CD8-positive, alpha-beta memory T cell (primary cell): ENCODE results near the gene AZU1. TPM values are rescaled to one million over a fixed set of nuclear protein-coding genes. Genes with fewer than 3 reads are reported as not detected.

Source experiments
- CTCF ChIA-PET: fragments of 350-600 bp; sonication (Branson Sonifier 250); formaldehyde crosslinking; loops from one replicate; lab custom pipeline; 2021; ENCODE audit warnings: antibody characterized with exemption; lab: Charles Lee
- POLR2A ChIA-PET: fragments of 350-600 bp; sonication (Branson Sonifier 250); formaldehyde crosslinking; loops from one replicate; lab custom pipeline; 2021; ENCODE audit warnings: antibody characterized with exemption; lab: Charles Lee
- DNase-seq, 5 donors: peaks; one replicate each; pipeline versions ENCODE4 v3.0.0 to v3.0.0-alpha.2; 2020 to 2022; ENCODE audit warnings: mixed read lengths in 1 of 5
- H3K27ac ChIP-seq: one replicate; pipeline ENCODE4 v1.7.0; 2013; ENCODE audit warnings: low read depth, mild to moderate bottlenecking, low read length, moderate library complexity
- H3K27me3 ChIP-seq: 2 replicates; pipeline ENCODE4 v1.7.0; 2013; ENCODE audit warnings: low read length, mild to moderate bottlenecking; ENCODE audit not compliant: insufficient read depth, poor library complexity, severe bottlenecking
- H3K36me3 ChIP-seq: 2 replicates; pipeline ENCODE4 v1.7.0; 2013; ENCODE audit warnings: mild to moderate bottlenecking, low read length, moderate library complexity; ENCODE audit not compliant: insufficient read depth
- H3K4me1 ChIP-seq: 2 replicates; pipeline ENCODE4 v1.7.0; 2013; ENCODE audit warnings: mild to moderate bottlenecking, low read length, moderate library complexity; ENCODE audit not compliant: insufficient read depth
- H3K4me3 ChIP-seq: 2 replicates; pipeline ENCODE4 v1.7.0; 2013; ENCODE audit warnings: mild to moderate bottlenecking, low read length
- H3K9me3 ChIP-seq: 2 replicates; pipeline ENCODE4 v1.7.0; 2013; ENCODE audit warnings: mild to moderate bottlenecking, low read length
- H3K27ac Mint-ChIP-seq, 8 donors: one replicate each; pipeline ENCODE4 v1.8.0; 2020 to 2021; ENCODE audit warnings: mixed read lengths in 8 of 8, mild to moderate bottlenecking in 6 of 8, inconsistent platforms in 3 of 8, moderate library complexity in 3 of 8
- H3K27me3 Mint-ChIP-seq, 2 donors: one replicate each; pipeline ENCODE4 v1.8.0; 2020 to 2021; ENCODE audit warnings: mixed read lengths in 2 of 2, mild to moderate bottlenecking in 1 of 2, moderate library complexity in 1 of 2
- H3K36me3 Mint-ChIP-seq, 3 donors: one replicate each; pipeline ENCODE4 v1.8.0; 2020 to 2021; ENCODE audit warnings: mixed read lengths in 3 of 3, inconsistent platforms in 1 of 3, mild to moderate bottlenecking in 1 of 3
- H3K4me1 Mint-ChIP-seq, 3 donors: one replicate each; pipeline ENCODE4 v1.8.0; 2020 to 2021; ENCODE audit warnings: mixed read lengths in 3 of 3, inconsistent platforms in 1 of 3, mild to moderate bottlenecking in 1 of 3
- H3K4me3 Mint-ChIP-seq, 7 donors: one replicate each; pipeline ENCODE4 v1.8.0; 2020 to 2021; ENCODE audit warnings: mixed read lengths in 7 of 7, mild to moderate bottlenecking in 6 of 7, moderate library complexity in 4 of 7, inconsistent platforms in 2 of 7
- H3K9me3 Mint-ChIP-seq, 5 donors: one replicate each; pipeline ENCODE4 v1.8.0; 2020 to 2022; ENCODE audit warnings: mixed read lengths in 5 of 5, mild to moderate bottlenecking in 3 of 5, moderate library complexity in 2 of 5, inconsistent platforms in 1 of 5
- polyA plus RNA-seq: library from polyadenylated mRNA; unstranded; fragments of 300-500 nt; fragmentation: Illumina TruSeq; gene quantifications from one replicate; pipeline ENCODE4 v1.2.3, GENCODE V29; 2021
- total RNA-seq, 2 experiments: library from RNA; stranded (reverse); gene quantifications; one replicate each; pipeline ENCODE4 v1.2.3, GENCODE V29; 2021

AZU1 gene
- total and polyA plus RNA-seq, 3 experiments from 2014 or later, result not detected

GRCh38 chr19:868458-869244, 41.0 kb downstream of the AZU1 start:
- Histone ChIP-seq H3K36me3 (peaks cover 8% of the 10 kb centered on the region), H3K9me3 (no peaks in the 10 kb centered on the region), H3K27ac (no peak overlapping the region), H3K4me3 (no peak overlapping the region), H3K27me3 (no peaks in the 10 kb centered on the region), H3K4me1 (peaks cover 19% of the 10 kb centered on the region)
- peaks cover 0 to 5% of the 10 kb centered on the region in 2 donors for H3K27me3 Mint-ChIP-seq
- peaks cover 13 to 25% (median 21%) of the 10 kb centered on the region in 3 donors for H3K4me1 Mint-ChIP-seq
- no peak for DNase-seq
- POLR2A ChIA-PET, result no interaction called here
- peaks cover 0 to 32% (median 4%) of the 10 kb centered on the region in 3 donors for H3K36me3 Mint-ChIP-seq
- no peak overlapping the region for H3K4me3 Mint-ChIP-seq
- no peaks in the 10 kb centered on the region for H3K9me3 Mint-ChIP-seq
- no peak overlapping the region for H3K27ac Mint-ChIP-seq
- CTCF ChIA-PET, result interaction anchor here (1.0 to 6.3 kb wide), 2 partner anchors 12 to 52 kb away, joined by 4 to 107 read pairs; partner anchors contain the start of gene KISS1R

DNA sequence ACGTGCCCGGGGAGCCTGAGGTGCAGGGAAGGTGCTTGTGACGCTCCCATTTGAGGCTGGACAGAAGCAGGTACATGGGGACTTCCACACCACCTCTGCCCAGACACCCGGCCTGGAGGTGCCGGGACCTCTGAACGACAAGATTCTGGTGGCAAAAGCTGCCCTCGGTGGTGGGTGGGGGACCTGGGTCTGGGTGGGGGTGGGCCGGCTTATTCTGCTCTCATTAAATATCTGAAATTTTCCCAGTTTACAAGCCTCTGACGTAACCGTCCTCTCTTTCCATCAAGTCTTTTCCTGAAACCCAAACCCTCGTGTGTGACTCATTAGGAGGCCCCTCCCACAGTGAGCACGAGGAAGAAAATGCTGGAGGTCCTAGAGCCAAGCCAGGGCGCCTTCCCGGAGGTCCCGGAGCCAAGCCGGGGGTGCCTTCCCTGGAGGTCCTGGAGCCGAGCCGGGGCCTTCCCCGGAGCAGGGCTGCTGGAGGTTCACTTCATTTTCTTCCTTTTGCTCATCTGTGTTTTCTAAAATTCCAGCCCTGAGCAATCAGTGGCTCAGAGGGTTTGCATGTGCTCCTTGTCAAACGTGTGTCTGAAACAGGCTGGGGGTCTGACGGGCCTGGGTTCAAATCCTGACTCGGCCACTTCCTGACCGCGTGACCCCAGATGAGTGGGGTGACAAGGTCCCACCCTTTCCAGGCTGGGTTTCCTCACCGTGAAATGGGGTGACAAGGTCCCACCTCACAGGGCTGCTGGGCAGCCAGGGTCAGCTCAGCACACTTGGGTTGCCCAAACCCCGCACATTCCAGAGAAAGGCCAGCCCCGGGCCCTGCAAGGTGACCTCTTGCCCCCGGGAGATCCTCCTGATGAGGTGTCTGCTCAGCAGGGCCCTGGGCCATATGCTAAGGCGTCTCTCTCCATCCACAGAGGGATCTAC, 41.9 kb downstream of the AZU1 start:
- Histone ChIP-seq H3K27me3 (no peaks in the 10 kb centered on the region), H3K36me3 (peaks cover 8% of the 10 kb centered on the region), H3K4me3 (no peak overlapping the region), H3K9me3 (no peaks in the 10 kb centered on the region), H3K27ac (peak overlapping the region; percentile 16), H3K4me1 (peaks cover 13% of the 10 kb centered on the region)
- Mint-ChIP-seq H3K9me3 (no peaks in the 10 kb centered on the region), H3K4me3 (peak overlapping the region in 1 of 7 donors; percentile 42), H3K27me3 (peaks cover 0 to 5% of the 10 kb centered on the region in 2 donors), H3K36me3 (peaks cover 0 to 32% (median 4%) of the 10 kb centered on the region in 3 donors), H3K4me1 (peaks cover 10 to 20% (median 18%) of the 10 kb centered on the region in 3 donors), H3K27ac (peak overlapping the region in 2 of 8 donors; percentile 63 to 64)
- ChIA-PET POLR2A (no interaction called here), CTCF (interaction anchor here (1.0 to 1.2 kb wide), 2 partner anchors 13 to 114 kb away, joined by 3 to 4 read pairs; partner anchors contain the start of gene WDR18)
- DNase-seq, result no peak

GRCh38 chr19:870314-870713, 42.7 kb downstream of the AZU1 start:
- H3K27me3 ChIP-seq, result no peaks in the 10 kb centered on the region
- no peaks in the 10 kb centered on the region for H3K9me3 ChIP-seq
- ChIA-PET POLR2A (no interaction called here), CTCF (interaction anchor here (1.2 kb wide), 1 partner anchor 114 kb away, joined by 3 read pairs; the partner anchor contains the start of gene WDR18)
- H3K4me1 Mint-ChIP-seq, result peaks cover 10 to 17% (median 16%) of the 10 kb centered on the region in 3 donors
- H3K36me3 Mint-ChIP-seq, result peaks cover 0 to 34% (median 4%) of the 10 kb centered on the region in 3 donors
- peak overlapping the region in 2 of 7 donors; percentile 42 to 58 for H3K4me3 Mint-ChIP-seq
- H3K36me3 ChIP-seq, result peaks cover 8% of the 10 kb centered on the region
- H3K27me3 Mint-ChIP-seq, result peaks cover 0 to 5% of the 10 kb centered on the region in 2 donors
- DNase-seq, result no peak
- peak overlapping the region in 3 of 8 donors; percentile 38 to 64 (median 63) for H3K27ac Mint-ChIP-seq
- no peak overlapping the region for H3K27ac ChIP-seq
- no peak overlapping the region for H3K4me3 ChIP-seq
- no peaks in the 10 kb centered on the region for H3K9me3 Mint-ChIP-seq
- peaks cover 13% of the 10 kb centered on the region for H3K4me1 ChIP-seq

- Mint-ChIP-seq H3K4me1 (peaks cover 10 to 15% (median 14%) of the 10 kb centered on the region in 3 donors), H3K9me3 (no peaks in the 10 kb centered on the region), H3K27ac (peak overlapping the region in 1 of 8 donors; percentile 64), H3K4me3 (no peak overlapping the region), H3K27me3 (peaks cover 0 to 5% of the 10 kb centered on the region in 2 donors), H3K36me3 (peaks cover 0 to 36% (median 4%) of the 10 kb centered on the region in 3 donors)
- DNase-seq, result no peak
- peaks cover 13% of the 10 kb centered on the region for H3K4me1 ChIP-seq
- ChIA-PET POLR2A (no interaction called here), CTCF (interaction anchor here (1.6 kb wide), 1 partner anchor 45 kb away, joined by 5 read pairs; no protein-coding TSS in a partner anchor)
- no peaks in the 10 kb centered on the region for H3K9me3 ChIP-seq
- H3K27me3 ChIP-seq, result no peaks in the 10 kb centered on the region
- no peak overlapping the region for H3K27ac ChIP-seq
- no peak overlapping the region for H3K4me3 ChIP-seq
- H3K36me3 ChIP-seq, result peaks cover 8% of the 10 kb centered on the region
These were observed 43.3 kb downstream of the AZU1 start for GRCh38 chr19:870963-871401.

- H3K4me1 Mint-ChIP-seq, result peaks cover 10 to 15% (median 14%) of the 10 kb centered on the region in 3 donors
- H3K27ac Mint-ChIP-seq, result peak overlapping the region; percentile 54 to 98 (median 88)
- peak overlapping the region; percentile 8 to 88 (median 79) for H3K4me3 Mint-ChIP-seq
- peaks cover 13% of the 10 kb centered on the region for H3K4me1 ChIP-seq
- peaks cover 0 to 42% (median 4%) of the 10 kb centered on the region in 3 donors for H3K36me3 Mint-ChIP-seq
- no peaks in the 10 kb centered on the region for H3K9me3 ChIP-seq
- peaks cover 0 to 5% of the 10 kb centered on the region in 2 donors for H3K27me3 Mint-ChIP-seq
- peak in 2 of 5 donors; percentile 26 to 35 for DNase-seq
- no peaks in the 10 kb centered on the region for H3K27me3 ChIP-seq
- no peak overlapping the region for H3K4me3 ChIP-seq
- ChIA-PET CTCF (interaction anchor here (1.4 to 1.6 kb wide), 3 partner anchors 8 to 112 kb away, joined by 4 to 7 read pairs (median 5); partner anchors contain the start of gene WDR18), POLR2A (interaction anchor here (1.0 to 1.8 kb wide), 4 partner anchors 8 to 37 kb away, joined by 3 to 9 read pairs (median 5); partner anchors contain the start of genes MED16 and RNU6-9)
- H3K9me3 Mint-ChIP-seq, result no peaks in the 10 kb centered on the region
- H3K36me3 ChIP-seq, result peaks cover 8% of the 10 kb centered on the region
- peak overlapping the region; percentile 57 for H3K27ac ChIP-seq
These were observed 44.0 kb downstream of the AZU1 start for GRCh38 chr19:871446-872265.

DNA sequence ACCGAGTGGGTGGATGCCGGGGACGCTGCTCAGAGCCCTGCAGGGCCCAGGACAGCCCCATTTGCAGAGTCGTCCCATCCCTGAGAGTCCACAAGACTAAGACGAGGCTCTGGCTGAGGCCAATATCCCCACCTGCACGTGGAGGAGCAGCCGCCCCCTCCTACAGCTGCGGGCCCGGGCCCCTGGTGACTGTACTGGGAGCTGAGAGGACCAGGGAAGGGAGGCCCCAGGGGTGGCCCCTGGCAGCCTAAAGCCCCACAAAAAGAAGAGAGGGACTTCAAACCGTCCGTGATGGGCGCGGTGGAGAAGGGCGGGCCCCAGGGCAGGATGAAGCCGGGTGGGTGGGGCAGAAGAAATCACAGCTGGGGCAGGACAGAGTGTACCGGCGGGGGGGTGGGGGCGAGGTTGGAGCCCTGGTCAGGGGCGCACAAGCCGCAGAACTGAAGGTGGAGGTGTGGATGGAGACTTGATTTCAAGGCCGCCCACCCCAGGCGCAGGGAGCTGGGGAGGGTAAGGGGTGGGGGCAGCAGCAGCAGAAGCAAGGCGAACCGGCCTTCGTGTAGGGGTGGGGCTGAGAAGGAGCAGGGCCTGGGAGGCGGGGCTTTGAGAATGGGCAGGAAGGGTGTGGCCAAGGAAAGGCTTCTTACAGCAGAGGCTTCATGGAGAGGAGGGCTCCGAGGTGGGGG, 44.8 kb downstream of the AZU1 start:
- Histone ChIP-seq H3K4me3 (no peak overlapping the region), H3K27me3 (no peaks in the 10 kb centered on the region), H3K4me1 (peaks cover 13% of the 10 kb centered on the region), H3K36me3 (peaks cover 8% of the 10 kb centered on the region), H3K27ac (peak overlapping the region; percentile 57), H3K9me3 (no peaks in the 10 kb centered on the region)
- POLR2A ChIA-PET, result interaction anchor here (0.6 to 1.8 kb wide), 5 partner anchors 8 to 156 kb away, joined by 3 to 9 read pairs (median 5); partner anchors contain the start of genes MED16 and RNU6-9
- Mint-ChIP-seq H3K9me3 (no peaks in the 10 kb centered on the region), H3K27ac (peak overlapping the region in 7 of 8 donors; percentile 82 to 98 (median 91)), H3K27me3 (peaks cover 0 to 5% of the 10 kb centered on the region in 2 donors), H3K36me3 (peaks cover 0 to 43% (median 4%) of the 10 kb centered on the region in 3 donors), H3K4me3 (peak overlapping the region; percentile 78 to 91 (median 84)), H3K4me1 (peaks cover 10 to 14% (median 14%) of the 10 kb centered on the region in 3 donors)
- DNase-seq, result peak; percentile 79 to 89 (median 85)
- CTCF ChIA-PET, result interaction anchor here (1.4 to 1.6 kb wide), 3 partner anchors 9 to 111 kb away, joined by 4 to 7 read pairs (median 5); partner anchors contain the start of gene WDR18
